ENCODE measurements around the gene GLYR1.
"Not testable (repeated sequence)": the region's sequence is repeated elsewhere in the genome, so short reads cannot be mapped to it uniquely, and the experiment has no call there.

Gene GLYR1

DNA sequence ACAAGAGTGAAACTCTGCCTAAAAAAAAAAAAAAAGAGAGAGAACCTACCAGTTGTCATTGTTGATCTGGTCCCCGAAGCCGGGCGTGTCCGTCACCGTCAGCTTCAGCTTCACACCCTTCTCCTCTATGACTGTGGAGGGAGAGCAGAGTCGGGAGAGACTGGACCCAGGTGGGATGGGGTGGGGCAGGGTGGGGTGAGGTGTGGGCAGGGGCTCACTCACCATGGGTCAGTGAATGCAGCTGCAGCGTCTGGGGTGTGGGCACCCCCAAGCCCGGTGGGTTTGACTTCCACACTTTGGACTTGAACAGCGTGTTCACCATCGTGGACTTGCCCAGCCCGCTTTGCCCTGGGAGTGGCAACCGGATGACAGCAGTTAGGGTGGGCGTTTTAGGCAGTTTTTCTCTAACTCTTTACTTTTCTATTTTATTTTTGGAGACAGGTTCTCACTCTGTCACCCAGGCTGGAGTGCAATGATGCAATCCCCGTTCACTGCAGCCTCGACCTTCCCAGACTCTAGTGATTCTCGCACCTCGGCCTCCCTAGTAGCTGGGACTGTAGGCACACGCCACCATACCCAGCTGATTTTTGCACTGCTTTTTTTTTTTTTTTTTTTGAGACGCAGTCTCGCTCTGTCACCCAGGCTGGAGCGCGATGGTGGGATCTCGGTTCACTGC is 61.2 kb downstream of the GLYR1 start:
- DNase-seq = no peak

GRCh38 chr16:4784444-4784987 is 62.6 kb downstream of the GLYR1 start:
- not testable (repeated sequence) for DNase-seq

- DNase-seq = no peak
These were observed 63.1 kb downstream of the GLYR1 start for GRCh38 chr16:4783951-4784336.

GRCh38 chr16:4783251-4783950 is 63.7 kb downstream of the GLYR1 start:
- DNase-seq = no peak

GRCh38 chr16:4780235-4780634 is 66.9 kb downstream of the GLYR1 start:
- peak in 1 of 2 donors; percentile 15 for DNase-seq

GRCh38 chr16:4778050-4778392 is 69.1 kb downstream of the GLYR1 start:
- DNase-seq = no peak

DNA sequence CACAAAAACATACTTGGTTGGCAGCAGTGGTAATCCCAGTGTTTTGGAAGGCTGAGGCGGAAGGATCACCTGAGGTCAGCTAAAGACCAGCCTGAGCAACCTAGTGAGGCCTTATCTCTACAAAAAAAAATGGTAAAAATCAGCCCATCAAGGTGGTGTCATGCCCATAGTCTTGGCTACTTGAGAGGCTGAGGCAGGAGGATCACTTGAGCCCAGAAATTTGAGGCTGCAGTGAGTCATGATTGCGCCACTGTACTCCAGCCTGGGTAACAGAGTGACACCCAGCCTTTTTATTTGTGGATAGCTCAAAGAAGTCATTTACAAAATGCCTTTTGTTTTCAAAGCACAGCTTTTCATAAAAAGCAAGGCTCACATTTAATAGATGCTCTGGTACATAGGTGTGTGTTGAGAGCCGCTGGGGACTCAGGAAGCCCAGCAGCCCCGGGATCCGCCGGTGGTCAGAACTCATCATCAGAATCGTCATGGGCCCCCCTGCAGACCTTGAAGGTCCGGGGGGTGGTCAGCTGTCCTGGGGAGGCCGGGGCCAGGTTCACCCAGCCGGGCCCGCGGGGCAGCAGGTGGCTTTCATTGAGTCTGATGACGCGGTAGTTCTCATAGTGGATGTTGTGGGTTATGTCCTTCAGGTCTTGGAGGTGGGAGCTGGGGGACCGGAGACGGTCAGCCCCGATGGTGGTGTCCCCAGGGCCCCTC is 69.6 kb downstream of the GLYR1 start:
- no peak for DNase-seq

GRCh38 chr16:4776141-4776705 is 70.9 kb downstream of the GLYR1 start:
- DNase-seq = no peak

- peak in 1 of 2 donors; percentile 19 for DNase-seq
These were observed 72.1 kb downstream of the GLYR1 start for GRCh38 chr16:4775005-4775404.

GRCh38 chr16:4772351-4772750 is 74.7 kb downstream of the GLYR1 start:
- no peak for DNase-seq

DNA sequence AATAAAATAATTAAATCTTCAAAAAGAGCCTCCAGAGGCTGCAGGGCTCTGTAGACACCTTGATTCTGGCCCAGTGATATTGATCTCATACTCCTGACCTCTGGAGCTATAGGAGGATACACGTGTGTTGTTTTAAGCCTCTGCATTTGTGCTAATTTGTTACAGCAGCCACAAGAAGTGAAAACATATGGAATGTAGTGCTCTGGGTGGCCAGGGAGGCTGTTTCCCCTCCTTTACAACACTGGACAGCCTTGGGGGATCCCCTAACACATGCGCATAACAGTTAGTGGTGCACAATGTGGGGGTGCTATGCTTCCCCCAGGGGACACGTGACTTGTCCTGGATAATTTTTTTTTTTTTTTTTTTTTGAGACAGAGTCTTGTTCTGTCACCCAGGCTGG is 75.4 kb downstream of the GLYR1 start:
- DNase-seq = peak in 1 of 2 donors; percentile 32

GRCh38 chr16:4769306-4769638 is 77.8 kb downstream of the GLYR1 start:
- no peak for DNase-seq

GRCh38 chr16:4768549-4769305 is 78.4 kb downstream of the GLYR1 start:
- DNase-seq = peak; percentile 93 to 97

DNA sequence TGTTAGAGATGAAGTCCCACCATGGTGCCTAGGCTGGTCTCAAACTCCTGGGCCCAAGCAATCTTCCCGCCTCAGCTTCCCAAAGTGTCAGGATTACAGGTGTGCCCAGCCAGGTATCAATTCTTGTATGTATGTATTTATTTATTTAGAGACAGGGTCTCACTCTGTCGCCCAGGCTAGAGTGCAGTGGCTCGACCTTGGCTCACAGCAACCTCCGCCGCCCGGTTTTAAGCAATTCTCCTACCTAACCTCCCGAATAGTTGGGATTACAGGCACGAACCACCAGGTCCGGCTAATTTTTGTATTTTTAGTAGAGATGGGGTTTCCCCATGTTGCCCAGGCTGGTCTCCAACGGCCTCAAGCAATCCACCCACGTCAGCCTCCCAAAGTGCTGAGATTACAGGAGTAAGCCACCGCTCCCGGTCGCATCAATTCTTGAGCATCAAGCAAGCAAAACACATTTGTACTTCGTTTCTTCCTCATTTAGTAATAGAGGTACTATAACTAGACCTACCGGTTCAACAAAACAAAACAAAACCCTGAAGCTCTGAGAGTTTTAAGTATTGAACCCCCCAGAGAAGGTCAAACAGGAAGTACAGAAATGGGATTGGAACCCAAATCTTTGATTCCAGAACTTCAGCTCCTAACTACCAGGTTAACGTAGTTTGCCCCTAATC is 79.1 kb downstream of the GLYR1 start:
- DNase-seq = peak; percentile 52 to 76

DNA sequence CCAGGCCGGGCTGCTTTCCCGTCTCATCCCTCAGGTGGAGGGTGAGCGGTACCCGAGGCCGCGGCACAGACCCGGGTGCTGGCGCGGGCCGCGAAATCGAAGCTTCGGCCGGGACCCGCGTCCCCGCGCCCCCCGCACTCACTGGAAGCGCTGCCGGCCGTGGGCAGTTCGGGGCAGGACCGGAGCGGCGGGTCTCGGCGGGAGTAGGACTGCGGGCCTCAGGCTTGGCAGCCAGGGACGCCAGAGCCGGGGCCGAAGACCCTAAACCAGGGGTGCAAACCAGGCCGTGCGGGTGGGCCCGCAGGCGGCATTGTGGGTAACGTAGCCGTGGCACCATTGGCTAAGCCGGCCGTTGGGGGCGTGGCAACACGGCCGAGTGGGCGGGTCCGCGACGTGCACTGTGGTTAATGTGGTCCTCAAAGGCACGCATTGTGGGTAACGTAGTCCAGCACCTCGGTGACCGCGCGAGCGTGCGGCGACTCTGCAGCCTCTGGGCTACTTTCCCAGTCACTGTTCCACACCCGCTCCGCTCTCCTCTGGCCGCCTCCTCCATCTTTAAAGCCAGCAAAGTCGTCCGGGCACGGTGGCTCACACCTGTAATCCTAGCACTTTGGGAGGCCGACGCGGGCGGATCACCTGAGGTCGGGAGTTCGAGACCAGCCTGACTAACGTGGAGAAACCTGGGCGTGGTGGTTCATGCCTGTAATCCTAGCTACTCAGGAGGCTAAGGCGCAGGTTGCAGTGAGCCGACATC is 80.0 kb downstream of the GLYR1 start, which contains the start of gene ZNF500:
ZNF500 (minus strand) TSS at position 288 of the 754 bp plus-strand sequence. CDS start 1,184 bp downstream, outside the sequence.
- DNase-seq = peak; percentile 93 to 99

DNA sequence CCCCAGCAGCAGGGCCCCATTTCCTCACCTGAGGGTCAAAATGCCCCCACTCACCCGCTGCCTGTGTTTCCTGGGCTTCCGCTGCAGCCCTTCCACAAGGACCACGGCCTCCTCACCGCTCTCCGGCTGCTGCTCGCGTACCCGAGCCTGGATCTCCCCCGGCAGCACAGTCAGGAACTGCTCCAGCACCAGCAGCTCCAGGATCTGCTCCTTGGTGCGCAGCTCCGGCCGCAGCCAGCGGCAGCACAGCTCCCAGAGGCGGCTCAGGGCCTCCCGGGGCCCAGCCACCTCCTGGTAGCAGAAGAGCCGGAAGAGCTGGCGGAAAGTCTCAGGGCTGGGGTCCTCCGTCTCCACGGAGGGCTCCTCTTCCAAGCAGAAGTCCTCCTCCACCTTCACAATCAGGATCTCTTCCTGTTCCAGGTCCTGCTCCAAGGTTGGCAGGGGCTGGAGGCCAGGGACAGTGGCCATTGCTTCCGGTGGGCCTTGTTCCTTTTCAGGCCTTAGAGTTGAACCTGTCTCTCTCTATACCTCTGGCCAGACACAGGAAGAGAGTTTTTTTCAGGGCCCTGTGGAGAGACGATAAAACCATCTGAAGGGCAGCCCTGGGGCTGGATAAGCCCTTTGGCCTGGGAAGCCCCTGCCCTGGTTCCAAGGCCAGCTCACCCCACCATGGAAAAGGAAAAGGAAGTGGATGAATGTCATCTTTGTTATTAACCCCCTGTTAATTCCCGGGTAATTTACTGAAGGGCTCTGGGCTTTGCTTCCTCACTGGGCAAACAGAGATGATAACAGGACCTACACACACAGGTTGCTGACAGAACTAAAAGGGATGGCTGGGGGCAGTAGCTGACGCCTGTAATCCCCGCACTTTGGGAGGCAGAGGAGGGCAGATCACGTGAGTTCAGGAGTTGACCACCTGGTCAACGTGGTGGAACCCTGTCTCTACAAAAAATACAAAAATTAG is 81.3 kb downstream of the GLYR1 start:
- DNase-seq = no peak

DNA sequence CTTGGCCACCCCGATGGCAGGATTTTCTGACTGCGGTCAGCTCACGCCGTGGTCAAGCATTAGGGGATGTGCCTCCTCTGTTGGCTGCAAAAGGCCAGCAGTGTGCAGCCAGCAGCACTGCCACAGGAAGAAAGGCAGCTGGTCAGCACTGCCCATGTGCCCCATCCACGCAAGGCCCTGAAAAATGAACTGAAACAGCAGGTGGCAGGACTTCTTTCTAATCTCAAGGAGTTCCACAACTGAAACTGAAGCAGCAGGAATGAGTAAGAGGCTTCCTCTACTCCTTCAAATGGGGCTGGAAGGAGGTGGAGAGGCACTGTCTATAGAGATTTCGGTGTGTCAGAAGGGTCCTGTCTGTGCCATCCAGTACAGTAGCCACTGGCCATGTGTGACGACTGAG is 83.3 kb downstream of the GLYR1 start:
- DNase-seq = peak in 1 of 2 donors; percentile 2

- DNase-seq = no peak
These were observed 84.9 kb downstream of the GLYR1 start for GRCh38 chr16:4762205-4762604.

GRCh38 chr16:4760221-4760910 is 86.7 kb downstream of the GLYR1 start:
- DNase-seq = no peak

Measured in inflammatory macrophage treated with lipopolysaccharide for 1 hour (primary cell).